GM19397 (cell line): Measurements from ENCODE around the gene ARHGAP24.
"Not testable (repeated sequence)": the region's sequence is repeated elsewhere in the genome, so short reads cannot be mapped to it uniquely, and the experiment has no call there.

ENCODE experiments used
- ATAC-seq: cut with Tn5 transposase; IDR thresholded peaks from one replicate; pipeline ENCODE4 v1.9.1; 2021; ENCODE audit warnings: mild to moderate bottlenecking, moderate library complexity; ENCODE audit not compliant: unreplicated experiment

ARHGAP24 gene

DNA sequence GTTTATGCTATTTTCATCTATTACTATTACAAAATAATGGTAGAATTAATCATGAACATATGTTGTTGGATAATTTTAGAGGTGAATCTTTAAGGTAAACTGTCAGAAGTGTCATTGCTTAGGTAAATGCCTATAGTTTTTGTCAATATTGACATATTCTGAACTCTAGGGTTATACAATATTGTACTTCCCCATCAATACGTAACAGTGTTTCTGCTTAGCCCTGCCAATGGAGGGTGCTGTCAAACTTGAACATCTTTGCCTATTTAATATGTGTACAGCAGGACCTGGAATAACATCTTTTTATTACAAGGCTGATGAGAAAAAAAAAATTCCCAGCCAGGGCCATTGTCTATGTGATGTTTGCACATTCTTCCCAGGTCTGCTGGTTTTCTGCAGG is 40.8 kb downstream of the ARHGAP24 start:
- ATAC-seq = no peak

DNA sequence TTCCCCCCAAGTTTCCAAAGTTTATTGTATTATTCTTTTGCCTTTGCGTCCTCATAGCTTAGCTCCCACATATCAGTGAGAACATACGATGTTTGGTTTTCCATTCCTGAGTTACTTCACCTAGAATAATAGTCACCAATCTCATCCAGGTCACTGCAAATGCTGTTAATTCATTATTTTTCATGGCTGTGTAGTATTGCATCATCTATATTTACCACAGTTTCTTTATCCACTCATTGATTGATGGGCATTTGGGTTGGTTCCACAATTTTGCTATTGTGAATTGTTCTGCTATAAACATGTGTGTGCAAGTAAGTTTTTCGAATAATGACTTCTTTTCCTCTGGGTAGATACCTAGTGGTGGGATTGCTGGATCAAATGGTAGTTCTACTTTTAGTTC is 43.6 kb downstream of the ARHGAP24 start:
- not testable (repeated sequence) for ATAC-seq

DNA sequence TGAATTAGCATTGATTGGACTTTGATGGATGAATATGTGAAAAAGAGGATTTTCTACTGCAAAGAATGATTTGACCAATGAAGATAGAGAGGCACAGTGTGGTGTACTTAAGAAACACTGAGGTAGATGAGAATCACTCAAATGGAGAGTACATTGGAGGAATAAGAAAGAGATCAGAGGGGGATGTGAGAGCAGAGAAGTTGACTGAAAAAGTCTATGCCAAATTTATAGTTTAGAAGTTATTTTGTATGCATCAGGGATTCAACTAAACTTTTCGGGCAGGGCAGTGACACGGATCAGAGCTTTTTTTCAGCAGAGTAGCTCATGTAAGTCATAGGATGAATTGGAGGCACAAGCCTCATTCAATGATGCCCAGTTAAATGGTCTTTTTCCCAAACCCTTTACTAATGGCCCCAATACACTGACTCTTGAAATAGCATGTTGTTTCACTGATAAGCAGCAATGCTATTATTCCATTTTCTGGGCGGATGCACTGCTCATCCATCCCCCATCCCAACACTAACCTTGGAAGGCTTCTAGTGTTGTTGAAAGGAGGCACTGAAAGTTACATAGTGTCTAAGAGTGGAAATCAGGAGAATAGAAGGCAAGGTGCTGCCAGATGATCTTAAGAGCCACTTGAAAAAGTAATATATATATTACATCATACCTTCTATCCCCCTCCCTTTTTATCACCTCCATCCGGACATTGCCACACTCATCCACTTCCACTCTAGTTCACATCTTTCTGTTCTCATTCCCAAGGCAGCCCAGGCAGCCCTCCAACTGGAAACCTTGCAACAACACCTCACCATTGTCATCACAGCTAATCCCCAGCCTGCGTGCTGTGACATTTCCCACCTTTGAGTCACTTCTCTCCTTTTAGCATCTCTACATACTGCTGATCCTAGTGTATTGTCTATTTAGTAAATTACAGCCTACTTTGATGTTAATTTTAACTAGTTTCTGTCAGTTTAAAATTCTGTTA is 46.1 kb downstream of the ARHGAP24 start:
- ATAC-seq = no peak

DNA sequence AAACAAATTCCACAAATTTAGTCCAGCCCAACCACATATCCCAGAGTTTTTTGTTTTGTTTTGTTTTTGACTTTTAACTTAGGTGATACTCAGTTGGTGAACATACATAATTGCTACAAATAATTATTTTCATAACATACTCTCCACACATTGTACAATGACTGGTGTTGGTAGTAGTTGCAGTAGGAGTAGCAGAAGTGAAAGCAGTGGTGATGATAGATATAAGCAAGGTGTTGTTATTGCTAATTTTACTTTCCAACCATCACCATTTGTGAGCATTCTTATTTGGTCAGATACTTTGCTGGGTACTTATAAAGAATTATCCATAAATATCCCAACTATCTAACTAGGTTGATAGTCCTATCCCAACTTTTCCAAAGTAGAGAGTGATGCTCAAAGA is 47.3 kb downstream of the ARHGAP24 start:
- ATAC-seq = no peak

DNA sequence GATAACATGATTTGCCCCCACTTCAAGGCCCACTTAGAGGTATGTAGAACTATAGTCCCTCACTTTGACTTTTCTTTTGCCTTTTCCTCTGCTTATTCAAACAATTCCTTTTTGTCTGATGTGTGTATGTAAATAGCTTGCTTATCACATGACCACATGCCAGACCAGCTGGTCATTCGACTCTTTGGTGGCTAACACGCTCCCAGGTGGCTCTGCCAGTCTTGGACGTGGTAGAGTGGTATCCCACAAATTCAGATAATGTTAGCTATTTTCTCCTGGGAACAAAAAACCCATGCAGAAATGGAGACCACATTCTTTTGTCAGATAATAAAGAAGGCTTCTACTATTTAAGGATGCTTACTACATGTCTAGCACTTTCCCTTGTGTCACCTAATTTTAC is 47.9 kb downstream of the ARHGAP24 start:
- ATAC-seq = no peak

DNA sequence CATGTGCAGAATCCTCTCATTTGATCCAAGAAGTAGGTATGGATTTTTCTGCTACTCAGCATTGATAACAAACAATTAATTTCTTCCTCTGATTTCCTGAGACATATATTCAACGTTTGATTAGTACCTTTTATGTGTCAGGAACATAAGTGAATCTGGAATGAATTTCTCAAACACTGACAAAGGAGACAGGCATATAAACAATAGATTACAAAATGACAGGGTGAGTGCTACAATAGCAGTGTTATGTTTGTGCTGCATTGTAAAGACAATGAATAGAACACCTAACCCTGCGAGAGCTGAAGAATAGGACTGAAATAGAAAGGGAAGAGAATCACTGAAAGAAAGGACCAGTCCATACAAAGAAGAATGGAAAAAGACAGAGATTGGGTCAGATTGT is 52.9 kb downstream of the ARHGAP24 start:
- ATAC-seq = no peak

DNA sequence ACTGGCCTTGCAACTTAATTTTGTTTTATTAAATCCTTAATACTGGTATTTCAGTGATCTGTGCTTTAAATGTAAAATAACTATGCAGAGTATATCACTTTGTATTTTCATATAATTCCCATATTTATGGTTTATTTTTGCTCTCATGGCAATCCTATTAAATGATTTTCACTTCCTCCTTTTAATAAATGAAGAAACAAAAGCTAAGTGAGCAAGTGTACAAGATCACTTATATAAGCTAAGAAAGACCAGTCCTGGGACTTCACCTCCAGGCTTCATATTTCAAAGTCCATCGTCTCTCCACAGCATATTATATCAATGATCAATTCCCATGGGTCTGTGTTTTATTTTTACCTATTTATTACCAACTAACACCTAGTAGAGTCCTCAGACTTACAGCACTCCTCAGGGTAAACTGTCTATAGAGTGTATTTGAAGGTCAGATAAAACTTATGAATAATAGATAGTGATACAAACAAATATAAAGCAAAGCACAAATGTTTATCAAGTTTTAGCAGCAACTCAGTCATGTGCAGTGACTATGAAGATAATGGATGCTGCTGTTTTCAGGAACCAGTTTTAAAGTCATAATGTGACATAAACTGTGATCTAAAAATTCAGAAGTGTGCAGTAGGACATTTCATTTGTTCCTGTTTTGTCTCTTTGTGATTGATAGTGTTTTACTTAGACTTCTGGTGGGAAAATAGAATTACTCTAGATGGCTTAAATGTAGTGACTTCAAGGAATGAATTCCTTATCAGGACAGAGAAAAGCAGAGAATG is 56.8 kb downstream of the ARHGAP24 start:
- no peak for ATAC-seq

DNA sequence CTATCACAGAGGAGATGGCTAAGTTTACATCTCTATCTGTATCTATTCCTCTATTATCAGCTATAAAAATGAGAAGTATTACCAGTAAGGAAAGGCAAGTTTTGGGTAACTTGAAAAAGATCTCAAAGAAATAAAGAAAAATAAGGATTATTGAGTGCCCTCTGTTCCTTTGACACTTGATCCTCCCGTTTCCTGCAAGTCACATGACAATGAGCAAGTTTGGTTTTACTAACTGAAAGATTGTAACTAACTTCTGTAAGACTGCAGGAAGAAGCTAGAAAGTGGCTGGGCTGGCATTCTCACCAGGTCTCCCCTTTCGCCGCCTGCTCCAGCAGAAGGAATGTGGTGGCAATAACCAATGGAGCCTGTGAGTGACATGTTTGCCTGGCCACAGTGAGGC is 59.2 kb downstream of the ARHGAP24 start:
- ATAC-seq = no peak

DNA sequence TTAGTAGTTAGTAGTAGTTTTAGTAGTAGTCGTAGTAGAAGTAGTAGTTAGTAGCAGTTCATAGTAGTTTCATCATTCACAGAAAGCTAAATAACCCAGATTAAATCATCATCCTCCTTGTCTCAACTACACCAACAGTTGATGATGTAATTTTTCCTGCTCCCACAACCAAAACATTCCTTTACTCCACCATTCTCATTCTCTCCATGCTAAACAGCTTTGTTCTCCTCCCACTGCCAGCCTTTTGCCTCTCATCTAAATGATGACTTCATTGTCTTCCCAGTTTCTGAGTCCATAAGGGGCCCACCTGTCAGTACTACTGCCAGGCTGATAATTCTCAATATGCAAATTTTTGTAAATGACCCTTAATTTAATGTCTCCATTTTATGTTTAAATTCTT is 68.9 kb downstream of the ARHGAP24 start:
- ATAC-seq = no peak

DNA sequence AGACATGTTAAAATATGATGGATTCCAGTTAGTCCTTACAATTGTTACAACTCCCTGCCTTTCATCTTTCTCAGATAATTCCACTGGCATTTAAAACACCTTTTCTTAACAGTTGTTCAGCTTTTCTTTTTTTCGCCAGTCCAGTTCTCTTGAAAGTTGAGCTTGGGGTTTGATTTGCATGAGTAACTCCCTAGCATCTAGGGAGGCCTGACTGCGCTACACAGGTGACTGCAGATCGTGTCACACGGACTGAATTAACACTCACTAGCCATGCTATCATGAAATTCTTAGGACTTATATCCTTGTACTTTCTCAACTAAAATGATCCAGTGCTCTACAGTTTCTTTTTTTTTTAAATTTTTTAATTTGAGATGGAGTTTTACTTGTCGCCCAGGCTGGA is 69.8 kb downstream of the ARHGAP24 start:
- no peak for ATAC-seq

DNA sequence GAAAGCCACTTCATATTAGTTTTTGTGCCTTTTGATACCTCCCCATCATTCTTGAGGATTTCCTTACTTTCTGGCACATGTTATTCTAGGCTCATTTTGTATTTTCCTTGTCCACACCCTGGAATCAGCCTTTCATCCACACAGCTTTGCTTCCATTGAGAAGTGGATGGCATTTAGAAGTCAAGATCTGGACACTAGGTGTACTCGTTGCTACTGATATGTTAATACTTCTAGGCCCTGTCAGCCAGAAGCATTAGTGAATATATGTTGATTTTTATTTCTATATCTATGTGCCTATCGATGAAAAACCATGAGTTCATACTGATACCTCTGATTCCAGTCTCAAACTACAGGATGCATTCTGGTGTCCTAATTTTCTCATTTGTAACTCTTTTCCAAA is 73.2 kb downstream of the ARHGAP24 start:
- no peak for ATAC-seq

DNA sequence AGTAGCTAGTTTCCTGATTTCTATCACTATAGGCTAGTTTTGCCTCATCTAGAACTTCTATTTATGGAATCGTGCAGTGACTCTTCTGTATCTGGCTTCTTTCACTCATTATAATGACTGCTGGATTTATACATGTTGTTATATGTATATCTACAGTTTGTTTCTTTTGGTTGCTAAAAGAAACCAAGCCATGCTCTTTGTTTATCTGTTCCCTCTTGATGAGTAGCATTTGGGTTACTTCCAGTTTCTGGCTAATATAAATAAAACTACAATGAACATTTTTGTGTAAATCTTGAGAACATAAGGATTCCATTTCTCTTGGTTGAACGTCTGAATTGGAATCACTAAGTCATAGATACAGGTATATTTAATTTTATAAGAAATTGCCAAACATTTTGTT is 73.9 kb downstream of the ARHGAP24 start:
- no peak for ATAC-seq

DNA sequence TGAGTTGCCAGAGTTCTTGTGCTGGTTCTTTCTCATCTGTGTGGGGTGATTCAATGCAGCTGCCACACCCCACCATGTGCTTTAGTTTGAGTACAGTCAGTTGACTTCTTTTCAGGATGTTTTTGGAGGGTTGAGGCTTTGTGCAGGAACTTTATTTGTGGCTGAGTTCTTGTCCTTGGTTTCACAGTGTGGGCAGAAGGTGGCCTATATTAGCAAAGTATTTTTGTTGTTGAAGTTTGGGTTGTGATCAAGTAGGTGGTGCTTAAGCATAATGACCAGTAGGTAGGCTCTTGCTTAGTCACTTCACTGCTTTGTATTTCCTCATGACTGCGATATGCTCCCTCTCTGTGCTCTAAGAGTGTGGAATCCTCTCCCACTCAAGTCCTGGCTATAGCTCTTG is 80.3 kb downstream of the ARHGAP24 start:
- no peak for ATAC-seq

DNA sequence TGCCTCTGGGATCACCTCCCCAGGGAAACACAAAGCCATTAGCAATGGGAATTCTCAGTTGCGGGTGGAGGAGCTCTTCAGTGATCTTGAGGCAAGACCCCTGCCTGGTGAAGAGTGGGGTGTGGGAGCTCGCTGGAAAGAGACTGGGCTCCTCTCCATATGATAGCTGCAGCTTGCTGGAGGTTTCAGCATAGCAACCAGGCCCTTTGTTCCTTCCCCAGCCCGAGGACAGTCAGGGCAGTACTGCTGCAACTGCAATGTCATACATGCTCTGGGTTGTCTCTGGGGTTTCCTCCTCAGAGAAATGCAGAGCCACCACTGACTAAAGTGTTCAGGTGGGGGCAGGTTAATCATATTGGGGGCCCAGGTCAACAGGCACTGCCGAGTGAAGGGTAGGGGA is 81.3 kb downstream of the ARHGAP24 start:
- ATAC-seq = no peak

DNA sequence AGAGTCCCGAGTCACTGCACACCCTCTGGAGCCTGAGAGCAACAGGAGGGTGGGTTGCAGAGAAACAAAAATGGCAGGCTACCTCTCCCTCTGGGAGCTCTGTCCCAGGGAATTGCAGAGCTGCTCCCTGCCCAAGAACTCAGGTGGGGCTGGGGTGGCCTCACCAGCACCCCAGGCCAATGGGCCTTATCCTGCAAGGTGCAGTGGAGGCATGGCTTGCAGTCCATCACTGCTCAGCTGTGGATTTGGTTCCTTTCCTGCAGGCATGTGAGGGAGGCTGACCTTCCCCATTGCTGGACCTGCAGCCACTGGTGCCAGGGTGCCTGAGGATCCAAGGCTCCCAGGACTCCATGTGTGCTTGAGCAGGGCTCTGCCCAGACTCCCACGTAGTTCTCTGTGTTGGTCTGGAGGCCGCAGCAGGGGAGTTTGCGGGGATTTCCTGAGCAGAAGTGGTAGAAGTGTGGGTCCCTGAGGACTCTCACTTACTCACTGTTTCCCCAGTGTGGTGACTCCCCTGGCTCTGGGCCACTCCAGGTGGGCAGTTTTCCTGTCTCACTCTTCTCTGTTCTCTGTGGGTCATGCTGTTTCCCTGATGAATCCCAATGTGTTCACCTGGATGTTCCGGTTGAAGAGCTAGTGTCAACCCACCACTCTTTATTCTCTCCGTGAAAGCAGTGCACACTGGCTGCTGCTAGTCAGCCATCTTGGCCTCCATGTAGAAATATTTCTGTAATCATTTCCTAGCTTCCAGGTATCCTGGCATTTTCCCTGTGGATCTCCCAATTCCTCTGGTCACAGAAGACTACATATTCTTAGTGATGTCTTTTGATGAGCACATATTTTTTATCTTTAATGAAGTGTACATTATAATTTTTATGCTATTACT is 82.3 kb downstream of the ARHGAP24 start:
- ATAC-seq = peak; percentile 95

DNA sequence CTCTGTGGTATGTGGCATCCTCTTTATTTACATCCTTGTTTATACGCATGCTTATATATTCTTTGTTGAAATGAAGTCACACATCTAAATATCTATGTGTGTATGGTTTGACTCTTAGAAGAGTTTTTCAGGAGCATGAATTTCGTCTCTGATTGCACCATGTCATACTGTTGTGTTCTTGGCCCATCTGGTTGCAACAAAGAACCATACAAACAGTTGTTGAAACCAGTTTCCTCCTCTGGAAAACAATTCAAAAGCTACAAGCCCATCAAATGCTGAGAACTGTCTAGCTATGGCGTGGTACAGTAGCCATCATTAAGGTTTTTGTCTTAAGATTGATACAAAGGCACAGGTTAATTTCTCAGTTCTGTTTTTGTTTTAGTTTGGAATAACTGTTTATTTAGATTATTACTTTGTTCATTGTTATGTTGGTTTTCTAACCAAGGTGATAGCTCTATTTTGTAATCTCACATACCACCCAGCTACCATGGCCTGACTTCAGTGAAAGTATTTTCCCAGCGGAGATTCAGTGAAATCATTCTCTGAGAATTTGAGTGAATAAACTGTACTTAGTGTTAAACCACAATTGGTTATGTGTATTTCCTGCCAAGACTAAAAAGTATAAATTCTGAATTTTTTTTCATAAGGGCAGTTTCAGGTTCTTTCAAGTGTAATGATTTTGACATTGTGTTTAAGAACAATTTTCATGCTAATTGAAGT is 91.0 kb downstream of the ARHGAP24 start:
- ATAC-seq = no peak

DNA sequence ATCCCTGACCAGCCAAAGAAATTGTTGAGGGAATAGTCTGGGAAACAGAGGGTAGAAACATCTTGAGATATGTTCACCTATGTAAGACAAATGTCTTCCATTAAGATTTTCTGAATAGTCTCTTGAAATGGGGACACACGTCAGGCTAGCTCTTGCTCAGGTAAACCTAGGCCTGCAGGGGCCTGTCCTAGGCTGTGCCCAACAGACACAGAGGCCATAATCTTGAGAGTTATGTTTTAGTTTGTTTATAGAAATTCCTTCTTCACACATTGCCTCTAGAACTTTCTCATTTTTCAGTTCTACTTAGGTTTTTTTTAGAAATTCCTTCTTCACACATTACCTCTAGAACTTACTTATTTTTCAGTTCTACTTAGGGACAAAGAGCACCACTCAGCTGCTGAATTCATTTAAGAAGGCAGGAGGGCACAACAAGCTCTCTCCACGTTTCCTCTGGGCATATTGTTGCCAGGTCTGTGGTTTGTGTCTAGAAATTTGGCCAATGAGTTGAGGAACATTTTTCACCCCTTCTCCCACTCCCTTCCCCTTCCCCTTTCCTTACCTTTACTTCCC is 94.9 kb downstream of the ARHGAP24 start:
- ATAC-seq = no peak

DNA sequence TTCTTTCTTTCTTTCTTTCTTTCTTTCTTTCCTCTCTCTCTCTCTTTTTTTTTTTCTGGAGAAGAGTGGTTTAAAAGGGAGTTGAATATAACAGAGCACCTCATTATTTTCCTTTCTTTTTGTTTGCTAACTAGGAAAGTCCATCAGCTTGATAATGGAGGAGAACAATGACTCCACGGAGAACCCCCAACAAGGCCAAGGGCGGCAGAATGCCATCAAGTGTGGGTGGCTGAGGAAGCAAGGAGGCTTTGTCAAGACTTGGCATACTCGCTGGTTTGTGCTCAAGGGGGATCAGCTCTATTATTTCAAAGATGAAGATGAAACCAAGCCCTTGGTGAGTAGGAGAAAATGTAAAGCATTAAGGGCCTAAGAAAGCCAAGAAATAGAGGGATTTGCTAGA is 95.4 kb downstream of the ARHGAP24 start:
- ATAC-seq = no peak

DNA sequence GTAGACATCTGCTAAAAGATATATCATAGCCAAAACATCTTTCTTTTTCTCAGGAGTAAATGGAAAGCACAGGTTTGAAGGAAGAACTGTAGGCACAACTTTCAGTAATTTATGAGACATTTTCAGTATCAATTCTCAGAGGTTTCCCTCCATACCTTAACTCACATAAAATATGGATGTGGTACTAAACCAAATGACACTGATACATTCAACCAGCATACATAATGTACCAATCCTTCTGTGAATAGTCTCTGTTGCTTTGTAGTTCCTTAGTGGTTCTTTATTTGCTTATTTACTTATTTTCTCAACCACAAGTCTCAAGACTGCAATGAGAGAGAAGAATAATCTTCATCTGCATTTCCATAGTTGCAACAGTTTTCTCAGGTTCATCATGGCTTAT is 96.1 kb downstream of the ARHGAP24 start:
- no peak for ATAC-seq

DNA sequence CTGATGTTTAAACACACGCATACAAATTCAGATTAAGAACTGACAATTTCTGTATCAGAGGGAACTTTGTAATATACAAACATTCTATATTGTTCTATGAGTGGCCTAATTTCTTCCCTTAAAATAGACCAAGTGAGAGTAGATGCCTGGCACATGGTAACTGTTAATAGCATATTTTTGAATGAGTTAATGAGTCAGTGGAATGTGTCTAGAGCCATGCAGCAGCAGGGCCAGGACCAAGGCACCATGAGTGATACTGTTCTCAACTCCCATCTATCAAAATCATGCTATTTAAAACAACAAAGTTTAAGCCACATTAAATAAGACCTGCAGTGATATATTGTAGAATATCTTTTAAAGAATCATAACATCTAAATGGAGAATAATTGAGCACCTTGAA is 98.3 kb downstream of the ARHGAP24 start:
- ATAC-seq = no peak
